ENCODE data around the gene COL25A1.

DNA sequence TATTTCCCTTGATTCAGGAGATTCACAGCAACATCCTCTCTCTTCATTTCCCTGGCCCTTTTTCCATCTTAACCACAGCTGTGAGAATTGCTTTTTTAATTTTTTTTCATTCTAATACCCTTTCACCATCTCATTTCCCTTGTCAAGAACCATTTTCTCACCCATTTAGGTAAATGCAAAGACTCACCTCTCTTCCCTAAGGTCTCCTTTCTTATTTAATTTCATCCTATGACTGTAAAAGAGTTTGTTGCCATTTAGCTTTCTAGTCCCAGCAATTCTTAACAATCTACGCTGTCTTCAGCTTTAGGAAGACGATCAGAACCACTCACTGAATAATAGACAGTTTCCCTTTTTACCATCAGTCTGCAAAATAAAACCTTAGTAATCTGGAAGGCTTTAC, 298.5 kb downstream of the COL25A1 start:
- TF ChIP-seq CTCF (conservative IDR thresholded peaks at IDR 0.05) (no peak), ZFX (IDR thresholded peaks at IDR 0.05) (no peak)
